ENCODE results near the gene IRGQ.

IRGQ gene

DNA sequence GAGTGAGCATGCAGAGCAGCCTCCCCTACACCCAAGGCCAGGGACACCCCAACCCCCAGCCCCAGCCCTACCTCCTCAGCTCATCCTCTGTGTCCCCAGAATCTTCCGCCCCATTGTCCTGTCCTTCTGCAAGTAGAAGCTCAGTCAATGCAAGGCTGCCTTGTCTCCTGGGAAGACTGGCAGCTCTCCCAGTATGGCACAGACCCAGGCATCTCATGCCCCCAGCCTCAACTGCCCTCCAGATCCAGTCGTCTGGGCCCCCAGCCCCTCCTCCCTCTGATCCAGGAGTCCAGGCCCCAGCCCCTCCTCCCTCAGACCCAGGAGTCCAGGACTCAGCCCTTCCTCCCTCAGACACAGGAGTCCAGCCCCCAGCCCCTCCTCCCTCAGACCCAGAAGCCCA lies 50.0 kb downstream of the IRGQ start (continued):
- TF ChIP-seq ZNF610 (tag by site-specific recombination; IDR thresholded peaks at IDR 0.05; ENCODE audit: borderline replicate concordance): no peak
- TF ChIP-seq ZNF548 (tag by site-specific recombination; IDR thresholded peaks at IDR 0.05): no peak
- TF ChIP-seq SETDB1 (IDR thresholded peaks at IDR 0.05; ENCODE audit: insufficient read length, low read length): no peak

DNA sequence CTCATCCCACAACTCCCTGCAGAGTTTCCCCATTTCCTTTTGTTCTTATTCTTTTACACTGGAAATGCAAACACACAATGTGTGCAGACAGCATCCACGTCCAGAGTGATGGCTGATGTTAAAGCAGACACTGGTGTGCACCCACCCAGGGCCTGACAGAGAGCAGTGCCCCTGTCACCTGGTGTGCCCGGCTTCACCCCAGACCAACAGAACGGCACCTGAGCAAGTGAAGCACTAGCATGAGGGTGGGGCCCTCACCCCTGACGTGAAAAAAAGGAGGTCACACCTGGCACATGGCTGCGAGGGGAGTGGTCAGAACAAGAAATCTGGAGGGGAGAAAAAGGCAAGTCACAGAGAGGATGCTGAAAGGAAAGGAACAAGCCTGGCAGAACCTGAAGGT lies 50.7 kb downstream of the IRGQ start:
- H3K36me3 ChIP-seq (ENCODE audit: control insufficient read depth in 2 of 2, insufficient read depth in 1 of 2, low read length in 2 of 2): peaks cover 81 to 85% of the 10 kb centered on the region in 2 experiments
- CTCF ChIA-PET: interaction anchor here (1.0 to 2.6 kb wide), 2 partner anchors 10 to 49 kb away, joined by 3 to 24 read pairs; no protein-coding TSS in a partner anchor
- POLR2A ChIA-PET: interaction anchor here (0.9 kb wide), 1 partner anchor 10 kb away, joined by 3 read pairs; no protein-coding TSS in a partner anchor
- no peaks in the 10 kb centered on the region for H3K4me1 ChIP-seq (ENCODE audit: control insufficient read depth, insufficient read depth, low read length)
- peak overlapping the region; percentile 39; the same call in 1 of the 2 replicates for H3K27ac ChIP-seq (ENCODE audit: extremely low read depth, low read depth, low read length)
- no peak for TF ChIP-seq ZNF292 (tag by site-specific recombination; IDR thresholded peaks at IDR 0.05; ENCODE audit: borderline replicate concordance, low read depth)
- TF ChIP-seq ZNF521 (tag by site-specific recombination; IDR thresholded peaks at IDR 0.05): 0 out of 2 replicates have a peak, but pooled peaks have one; percentile 33
- TF ChIP-seq HOXC10 (CRISPR knock-in tag; IDR thresholded peaks at IDR 0.05): no peak
- no peaks in the 10 kb centered on the region for H3K9me3 ChIP-seq (ENCODE audit: control insufficient read depth, insufficient read depth, low read depth, low read length)
- H3K4me3 ChIP-seq (ENCODE audit: low read depth, low read length): no peak overlapping the region

DNA sequence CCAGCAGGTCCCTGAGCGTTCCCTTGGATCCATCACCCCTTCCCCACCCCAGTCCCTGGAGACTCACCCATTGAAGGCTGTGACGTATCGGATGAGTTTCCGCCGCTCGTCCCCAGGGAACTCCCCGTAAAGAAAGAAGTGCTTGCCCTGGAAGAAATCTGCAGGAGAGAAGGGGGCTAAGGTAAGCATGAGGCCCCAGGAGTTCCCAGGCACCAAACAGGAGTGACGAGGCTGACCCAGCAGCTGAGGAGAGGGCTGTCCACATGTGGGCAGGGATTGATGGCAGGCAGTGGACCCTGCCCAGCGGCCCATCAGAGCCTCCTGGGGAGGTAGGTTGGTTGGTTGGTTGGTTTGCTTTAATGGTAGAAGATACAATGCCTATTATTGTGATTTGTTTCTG lies 51.9 kb downstream of the IRGQ start:
- no peaks in the 10 kb centered on the region for H3K4me1 ChIP-seq (ENCODE audit: control insufficient read depth, insufficient read depth, low read length)
- peaks cover 82 to 85% of the 10 kb centered on the region in 2 experiments for H3K36me3 ChIP-seq (ENCODE audit: control insufficient read depth in 2 of 2, insufficient read depth in 1 of 2, low read length in 2 of 2)
- H3K27ac ChIP-seq (ENCODE audit: extremely low read depth, low read depth, low read length): no peak overlapping the region
- ChIA-PET CTCF (interaction anchor here (13.6 kb wide), 1 partner anchor 11 kb away, joined by 138 read pairs; no protein-coding TSS in a partner anchor), POLR2A (no interaction called here)
- no peaks in the 10 kb centered on the region for H3K9me3 ChIP-seq (ENCODE audit: control insufficient read depth, insufficient read depth, low read depth, low read length)
- H3K4me3 ChIP-seq (ENCODE audit: low read depth, low read length): no peak overlapping the region
- TF ChIP-seq ZNF600 (tag by site-specific recombination; IDR thresholded peaks at IDR 0.05) (no peak), ZNF433 (tag by site-specific recombination; IDR thresholded peaks at IDR 0.05; ENCODE audit: low read depth) (no peak), IKZF3 (tag by site-specific recombination; IDR thresholded peaks at IDR 0.05) (no peak), ZNF221 (tag by site-specific recombination; IDR thresholded peaks at IDR 0.05; ENCODE audit: borderline replicate concordance) (no peak), ZXDB (tag by site-specific recombination; IDR thresholded peaks at IDR 0.05) (no peak), MEIS1 (CRISPR knock-in tag; IDR thresholded peaks at IDR 0.05; ENCODE audit: borderline replicate concordance) (no peak), ZNF555 (tag by site-specific recombination; conservative IDR thresholded peaks at IDR 0.05) (no peak), GLI2 (tag by site-specific recombination; IDR thresholded peaks at IDR 0.05; ENCODE audit: borderline replicate concordance, low read depth) (no peak), GLIS2 (tag by site-specific recombination; IDR thresholded peaks at IDR 0.05) (no peak), ZNF76 (tag by site-specific recombination; IDR thresholded peaks at IDR 0.05; ENCODE audit: borderline replicate concordance, low read depth) (no peak)

- Histone ChIP-seq H3K9me3 (ENCODE audit: control insufficient read depth, insufficient read depth, low read depth, low read length) (no peaks in the 10 kb centered on the region), H3K36me3 (ENCODE audit: control insufficient read depth in 2 of 2, insufficient read depth in 1 of 2, low read length in 2 of 2) (peaks cover 92 to 93% of the 10 kb centered on the region in 2 experiments), H3K4me3 (ENCODE audit: low read depth, low read length) (no peak overlapping the region), H3K27ac (ENCODE audit: extremely low read depth, low read depth, low read length) (no peak overlapping the region), H3K4me1 (ENCODE audit: control insufficient read depth, insufficient read depth, low read length) (no peaks in the 10 kb centered on the region)
- CTCF ChIA-PET: interaction anchor here (0.6 to 13.6 kb wide), 5 partner anchors 13 to 209 kb away, joined by 3 to 138 read pairs (median 3); no protein-coding TSS in a partner anchor
- POLR2A ChIA-PET: no interaction called here
- TF ChIP-seq ZNF121 (tag by site-specific recombination; IDR thresholded peaks at IDR 0.05): peak; percentile 70
- TF ChIP-seq SALL2 (tag by site-specific recombination; IDR thresholded peaks at IDR 0.05; ENCODE audit: borderline replicate concordance): no peak
Measured at GRCh38 chr19:43541920-43542650, 53.8 kb downstream of the IRGQ start.
